Measurements from ENCODE around the gene RYR2. TPM values are rescaled to one million over a fixed set of nuclear protein-coding genes. Genes with fewer than 3 reads are reported as not detected.

RYR2 gene
- polyA plus RNA-seq, 2 of the 4 experiments (the other 2 are of a cell fraction): 0.06 TPM; not detected in 1

- ChIA-PET CTCF (no interaction called here), POLR2A (no interaction called here)
- DNase-seq (ENCODE audit: low read depth in 1 of 2, low spot score in 1 of 2): no peak
- FAIRE-seq: no peak
- 4% methylated on average over 3 of the region's 3 CpGs for WGBS (ENCODE audit: missing lambda C conversion rate)
- Histone ChIP-seq H3K27ac (no peak overlapping the region), H3K4me1 (no peaks in the 10 kb centered on the region), H3K4me2 (no peak overlapping the region), H3K9me3 (no peaks in the 10 kb centered on the region), H3K4me3 (no peak overlapping the region)
- no peak for ATAC-seq
- TF ChIP-seq FOSL2 (IDR thresholded peaks at IDR 0.05) (no peak), FOSL2 (CRISPR knock-in tag; IDR thresholded peaks at IDR 0.05) (no peak), MAFK (IDR thresholded peaks at IDR 0.05; ENCODE audit: partially characterized antibody) (no peak), RAD21 (conservative IDR thresholded peaks at IDR 0.05 in 1 of 2, IDR thresholded peaks at IDR 0.05 in 1 of 2) (no peak)
Measured at GRCh38 chr1:237341391-237341790, 299.4 kb downstream of the RYR2 start.

- H3K4me1 ChIP-seq: no peaks in the 10 kb centered on the region
- POLR2A ChIA-PET: no interaction called here
- no peak overlapping the region for H3K4me3 ChIP-seq
- FAIRE-seq: no peak
- H3K9me3 ChIP-seq: no peaks in the 10 kb centered on the region
- CTCF ChIA-PET: no interaction called here
- TF ChIP-seq RAD21 (conservative IDR thresholded peaks at IDR 0.05 in 1 of 2, IDR thresholded peaks at IDR 0.05 in 1 of 2) (no peak), NPAS2 (CRISPR knock-in tag; IDR thresholded peaks at IDR 0.05; ENCODE audit: borderline replicate concordance) (no peak), RFX5 (IDR thresholded peaks at IDR 0.05) (no peak), EHF (CRISPR knock-in tag; IDR thresholded peaks at IDR 0.05) (no peak), HMGXB4 (CRISPR knock-in tag; IDR thresholded peaks at IDR 0.05; ENCODE audit: borderline replicate concordance) (no peak), RNF2 (IDR thresholded peaks at IDR 0.05; ENCODE audit: borderline replicate concordance, low read depth) (no peak), FOSL2 (IDR thresholded peaks at IDR 0.05) (no peak), FOSL2 (CRISPR knock-in tag; IDR thresholded peaks at IDR 0.05) (no peak), MAFK (IDR thresholded peaks at IDR 0.05; ENCODE audit: partially characterized antibody) (no peak), HDAC2 (IDR thresholded peaks at IDR 0.05) (no peak), HOXA7 (CRISPR knock-in tag; IDR thresholded peaks at IDR 0.05) (no peak), ESRRA (IDR thresholded peaks at IDR 0.05; ENCODE audit: borderline replicate concordance, low read length) (no peak), MAZ (IDR thresholded peaks at IDR 0.05; ENCODE audit: borderline replicate concordance, low read depth, low read length) (no peak), NR3C1 (IDR thresholded peaks at IDR 0.05) (no peak), GATA3 (IDR thresholded peaks at IDR 0.05; ENCODE audit: borderline replicate concordance) (no peak), HES2 (IDR thresholded peaks at IDR 0.05) (no peak), HEYL (CRISPR knock-in tag; IDR thresholded peaks at IDR 0.05) (no peak), E2F6 (IDR thresholded peaks at IDR 0.05; ENCODE audit: borderline replicate concordance, low read depth) (no peak)
- no peak for ATAC-seq
- no peak overlapping the region for H3K4me2 ChIP-seq
- 43% methylated on average over 6 of the region's 6 CpGs for WGBS (ENCODE audit: missing lambda C conversion rate)
- no peak overlapping the region for H3K27ac ChIP-seq
- no peak for DNase-seq (ENCODE audit: low read depth in 1 of 2, low spot score in 1 of 2)
Measured at GRCh38 chr1:237342730-237343129, 300.7 kb downstream of the RYR2 start.

GRCh38 chr1:237352747-237353146 is 310.8 kb downstream of the RYR2 start:
- CTCF ChIA-PET: no interaction called here
- 46% methylated on average over 3 of the region's 3 CpGs for WGBS (ENCODE audit: missing lambda C conversion rate)
- no peak for DNase-seq (ENCODE audit: low read depth in 1 of 2, low spot score in 1 of 2)
- Histone ChIP-seq H3K9me3 (no peaks in the 10 kb centered on the region), H3K27ac (no peak overlapping the region), H3K4me1 (no peaks in the 10 kb centered on the region), H3K4me3 (no peak overlapping the region), H3K4me2 (no peak overlapping the region)
- FAIRE-seq: no peak
- ATAC-seq: no peak
- POLR2A ChIA-PET: no interaction called here
- TF ChIP-seq RCOR1 (IDR thresholded peaks at IDR 0.05; ENCODE audit: low read depth, low read length): no peak
- no peak for TF ChIP-seq ELK1 (IDR thresholded peaks at IDR 0.05; ENCODE audit: low read depth, low read length)
- no peak for TF ChIP-seq MAZ (IDR thresholded peaks at IDR 0.05; ENCODE audit: borderline replicate concordance, low read depth, low read length)
- no peak for TF ChIP-seq HOXB5 (CRISPR knock-in tag; IDR thresholded peaks at IDR 0.05)
- TF ChIP-seq CTCF (IDR thresholded peaks at IDR 0.05): no peak
- TF ChIP-seq HMGXB4 (CRISPR knock-in tag; IDR thresholded peaks at IDR 0.05; ENCODE audit: borderline replicate concordance): no peak
- no peak for TF ChIP-seq RNF2 (IDR thresholded peaks at IDR 0.05; ENCODE audit: borderline replicate concordance, low read depth)
- TF ChIP-seq GATA3 (IDR thresholded peaks at IDR 0.05; ENCODE audit: borderline replicate concordance): no peak
- TF ChIP-seq SREBF2 (IDR thresholded peaks at IDR 0.05): no peak
- no peak for TF ChIP-seq RAD21 (conservative IDR thresholded peaks at IDR 0.05 in 1 of 2, IDR thresholded peaks at IDR 0.05 in 1 of 2)
- TF ChIP-seq ATOH8 (CRISPR knock-in tag; IDR thresholded peaks at IDR 0.05; ENCODE audit: low read depth): no peak

All from A549 (cell line).